Measurements from ENCODE around the gene WDR33.

The WDR33 gene

DNA sequence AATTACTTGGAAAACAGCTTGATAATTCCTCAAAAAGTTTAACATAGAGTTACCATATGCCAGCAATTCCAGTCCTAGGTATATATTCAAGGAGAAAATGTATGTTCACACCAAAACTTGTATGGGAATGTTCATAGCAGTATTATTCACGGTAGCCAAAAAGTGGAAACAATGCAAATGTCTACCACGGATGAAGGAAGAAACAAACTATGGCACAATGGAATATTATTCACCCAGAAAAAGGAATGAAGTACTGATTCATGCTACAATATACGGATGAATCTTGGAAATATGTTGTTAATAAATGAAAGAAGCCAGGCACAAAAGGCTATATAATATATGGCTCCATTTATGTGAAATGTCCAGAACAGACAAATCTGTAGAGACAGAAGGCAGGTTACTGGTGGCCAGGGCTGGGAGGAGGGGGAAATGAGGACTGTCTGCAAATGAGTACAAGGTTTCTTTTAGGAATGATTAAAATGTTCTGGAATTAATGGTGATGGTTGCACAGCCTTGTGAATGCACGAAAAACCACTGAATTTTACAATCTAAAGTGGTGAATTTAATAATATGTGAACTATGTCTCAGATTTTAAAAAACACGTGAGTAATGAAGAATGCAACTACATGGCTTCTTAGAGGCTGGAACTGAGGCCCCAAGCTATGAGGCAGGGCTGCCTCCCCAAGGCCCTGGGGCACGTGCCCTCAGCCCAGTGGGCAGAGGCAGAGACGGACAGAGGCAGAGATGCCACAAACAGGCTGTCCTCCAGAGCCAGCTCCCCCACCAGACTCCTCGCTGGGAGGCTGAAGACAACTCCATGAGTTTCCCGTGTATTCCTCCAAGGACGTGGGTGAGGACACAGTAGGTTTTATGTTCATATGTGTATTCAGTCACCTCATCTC, 140.7 kb downstream of the WDR33 start:
- no peak for DNase-seq

DNA sequence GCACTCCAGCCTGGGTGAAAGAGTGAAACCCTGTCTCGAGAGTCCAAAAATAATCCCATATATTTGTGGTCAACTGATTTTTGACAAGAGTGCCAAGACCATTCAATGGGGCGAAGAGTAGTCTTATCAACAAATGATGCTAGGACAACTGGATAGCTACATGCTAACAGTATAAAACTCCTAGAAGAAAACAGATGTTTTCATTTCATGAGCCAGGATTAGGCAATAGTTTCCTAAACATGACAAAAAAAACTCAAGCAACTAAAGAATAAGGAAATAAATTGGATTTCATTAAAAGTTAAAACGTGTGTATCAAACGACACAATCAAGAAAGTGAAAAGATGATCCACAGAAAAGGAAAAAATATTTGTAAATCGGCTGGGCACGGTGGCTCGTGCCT, 141.9 kb downstream of the WDR33 start:
- no peak for DNase-seq

DNA sequence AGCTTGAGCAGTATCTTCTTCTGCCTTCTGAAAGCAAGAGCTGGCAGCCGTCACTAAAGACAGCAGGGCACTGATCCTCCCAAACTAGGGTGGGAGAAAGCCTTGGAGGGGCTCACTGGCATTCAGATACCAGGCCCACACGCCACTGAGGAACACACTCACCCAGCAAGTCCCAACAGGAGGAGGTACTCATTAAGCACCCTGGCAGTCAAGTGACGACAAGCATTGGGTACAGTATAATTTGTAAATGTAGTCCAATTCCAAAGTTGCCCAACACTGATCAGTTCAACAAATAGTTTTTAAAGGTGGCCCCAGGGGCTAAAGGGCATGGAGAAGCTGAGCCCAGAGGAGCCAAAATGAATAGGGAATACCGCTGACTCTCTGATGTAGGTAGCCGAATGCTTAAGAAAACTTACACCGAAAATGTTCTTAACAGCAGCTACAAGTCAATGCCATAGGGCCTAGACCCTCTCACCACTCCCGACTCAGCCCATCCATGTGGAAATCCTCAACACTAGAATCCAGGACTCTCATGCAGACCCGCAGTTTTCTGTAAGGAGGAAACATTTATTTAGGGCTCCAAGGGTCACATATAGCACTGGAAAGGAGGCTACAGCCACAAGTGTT, 145.6 kb downstream of the WDR33 start:
- no peak for DNase-seq

DNA sequence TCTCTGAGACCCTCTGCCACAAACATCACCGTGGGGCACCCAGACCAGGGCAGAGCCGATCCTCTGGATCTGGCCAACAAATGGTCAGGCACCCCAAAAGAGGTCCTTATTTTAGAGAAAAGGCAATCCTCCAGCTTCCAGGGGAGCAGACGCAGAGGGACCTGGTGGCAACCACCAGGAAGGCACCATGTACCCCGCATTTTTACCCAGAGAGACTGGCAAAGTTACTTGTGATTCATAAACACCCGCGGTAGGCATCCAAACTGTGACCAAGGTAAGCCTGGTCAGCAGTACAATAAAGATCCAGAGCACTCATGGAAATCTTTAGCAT, 146.1 kb downstream of the WDR33 start:
- DNase-seq: no peak

DNA sequence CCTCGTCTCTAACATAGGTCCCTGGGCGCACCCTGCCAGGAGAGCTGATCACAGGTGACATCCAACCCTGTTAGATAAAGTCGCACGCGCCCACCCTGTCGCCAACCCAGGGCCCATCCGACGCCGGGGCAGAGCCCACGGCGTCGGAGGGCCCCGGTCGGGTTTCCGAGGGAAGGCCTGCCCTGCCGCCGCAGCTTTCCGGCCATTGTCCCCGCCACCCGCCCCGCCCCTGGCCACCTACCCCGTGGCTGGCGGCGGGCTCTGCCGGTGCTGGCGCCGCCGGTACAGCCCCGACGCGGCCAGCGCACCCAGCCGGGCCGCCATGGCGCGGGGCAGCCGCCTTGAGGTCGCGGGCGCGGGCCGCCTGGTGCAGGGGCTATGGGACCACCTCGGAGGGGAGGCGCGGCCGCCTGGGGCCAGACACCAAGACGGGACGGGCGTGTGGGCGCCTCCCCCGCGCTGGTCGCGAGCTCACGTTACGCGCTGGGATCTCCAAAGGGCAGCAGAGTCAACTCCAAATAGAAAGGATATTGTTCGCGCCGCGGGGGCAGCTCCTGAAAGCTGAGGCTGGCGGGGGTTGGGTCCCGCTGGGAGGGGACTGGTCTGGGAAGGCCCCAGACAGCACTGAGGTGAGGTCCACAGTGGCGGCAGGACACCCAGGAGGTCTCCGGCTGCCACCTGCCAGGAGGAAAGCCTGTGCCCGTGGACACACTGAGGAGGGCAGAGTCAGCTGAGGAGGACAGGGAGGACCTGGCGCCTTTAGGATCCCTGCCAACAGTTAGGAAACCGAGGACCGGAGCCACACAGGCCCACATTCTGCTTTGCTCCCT, 146.7 kb downstream of the WDR33 start:
- DNase-seq: no peak

DNA sequence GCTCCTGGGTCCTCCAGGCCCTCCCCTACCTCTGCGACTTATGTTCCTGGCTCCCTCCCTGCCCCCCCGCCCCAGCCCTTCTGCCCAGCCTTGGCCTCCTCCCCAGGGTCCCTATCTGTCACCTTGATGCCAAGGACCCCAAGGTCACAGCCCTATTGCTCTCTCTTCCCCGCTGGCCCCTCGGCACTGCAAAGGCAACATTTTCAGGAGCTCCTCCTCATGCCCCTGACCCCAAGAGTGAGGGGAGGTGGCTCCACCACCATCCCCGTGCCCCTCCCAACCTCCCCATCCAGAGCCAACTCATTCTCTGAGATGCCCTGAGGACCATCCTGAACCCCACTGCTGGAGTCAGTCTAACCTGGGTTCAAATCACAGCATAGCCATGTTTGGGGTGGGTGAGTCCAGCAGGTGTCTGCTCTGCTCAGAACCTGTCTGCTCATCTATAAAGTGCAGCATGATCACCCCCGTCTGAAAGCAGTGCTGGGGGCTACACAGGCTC, 147.4 kb downstream of the WDR33 start:
- DNase-seq: no peak

DNA sequence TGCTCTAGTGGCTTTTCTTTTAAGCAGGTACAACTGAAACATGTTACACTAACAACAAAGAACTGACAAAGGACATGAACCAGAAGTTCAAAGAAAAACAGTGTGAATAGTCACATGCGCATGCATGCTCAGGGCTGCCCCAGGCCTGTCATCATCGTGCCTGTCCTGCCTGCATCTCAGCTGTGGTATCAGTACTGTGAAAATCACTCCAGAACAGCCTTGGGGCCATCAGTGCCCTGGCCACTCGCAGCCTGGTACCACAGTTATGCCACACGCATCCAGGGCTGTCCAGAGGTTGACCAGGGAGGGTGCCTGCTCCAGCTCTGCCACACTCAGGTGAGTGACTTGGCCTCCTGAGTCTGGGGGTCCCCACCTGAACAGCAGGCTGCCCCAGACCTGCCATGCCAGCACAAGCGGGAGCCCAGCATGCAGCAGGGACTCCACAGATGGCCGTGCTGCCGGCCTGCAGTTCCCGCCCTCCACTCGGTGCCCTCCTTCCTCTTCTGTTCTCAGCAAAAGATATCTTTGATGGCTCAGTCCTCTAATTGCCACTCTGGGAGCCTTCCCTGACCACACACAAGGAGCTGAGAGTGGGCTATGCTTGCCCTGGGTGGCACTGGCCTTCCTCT, 147.9 kb downstream of the WDR33 start:
- DNase-seq: no peak

DNA sequence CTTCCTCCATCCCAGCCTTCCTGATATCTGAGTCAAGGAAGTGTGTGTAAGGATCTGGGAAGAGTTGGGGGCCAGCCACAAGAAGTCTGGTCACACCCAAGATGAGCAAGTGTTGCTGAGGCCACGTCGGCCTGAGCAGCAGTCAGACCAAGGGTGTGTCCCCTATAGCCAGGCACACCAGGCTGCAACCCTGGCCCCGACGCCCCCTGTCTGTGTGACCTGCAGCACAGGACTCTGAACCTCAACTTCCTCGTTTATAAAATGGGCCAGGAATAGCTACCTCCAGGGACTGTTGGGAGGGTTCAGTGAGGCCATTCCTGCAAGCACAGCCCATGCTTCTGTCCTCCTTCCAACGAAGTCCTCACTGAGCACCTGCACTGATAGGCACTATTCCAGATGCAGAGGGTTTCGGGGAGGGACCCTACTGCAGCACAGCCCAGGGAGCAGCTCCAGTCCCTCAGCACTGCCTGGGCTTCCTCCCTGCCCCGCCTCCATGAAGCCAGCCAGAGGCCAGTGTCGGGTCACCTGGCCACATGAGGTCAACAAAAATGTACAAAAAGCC, 148.9 kb downstream of the WDR33 start:
- DNase-seq: no peak

DNA sequence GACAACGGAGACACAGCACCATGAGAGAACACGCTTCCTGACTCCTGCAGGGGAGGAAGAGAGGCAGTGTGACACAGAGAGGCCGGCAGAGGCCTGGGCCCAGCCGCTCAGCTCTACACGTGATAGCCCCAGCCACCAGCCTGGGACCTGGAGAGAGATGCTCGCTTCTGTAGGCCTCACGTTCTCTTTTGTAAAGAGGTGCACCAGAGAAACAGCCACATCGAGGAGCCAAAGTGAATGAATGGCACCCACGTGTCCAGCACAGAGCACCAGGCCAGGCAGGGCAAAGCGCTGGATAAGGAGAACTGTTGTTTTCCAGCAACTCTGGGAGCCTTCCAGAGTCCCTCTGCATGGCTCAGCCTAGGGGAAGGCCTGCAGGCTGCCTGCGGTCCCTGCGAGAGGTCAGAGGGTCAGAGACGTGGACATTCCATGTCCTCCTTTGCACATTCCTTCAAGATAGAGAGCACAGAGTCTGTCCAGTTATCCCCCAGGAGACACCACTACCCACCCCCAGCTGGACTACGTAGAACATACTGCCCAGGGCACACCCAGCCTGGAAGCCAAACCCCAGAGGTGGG, 149.8 kb downstream of the WDR33 start:
- no peak for DNase-seq

DNA sequence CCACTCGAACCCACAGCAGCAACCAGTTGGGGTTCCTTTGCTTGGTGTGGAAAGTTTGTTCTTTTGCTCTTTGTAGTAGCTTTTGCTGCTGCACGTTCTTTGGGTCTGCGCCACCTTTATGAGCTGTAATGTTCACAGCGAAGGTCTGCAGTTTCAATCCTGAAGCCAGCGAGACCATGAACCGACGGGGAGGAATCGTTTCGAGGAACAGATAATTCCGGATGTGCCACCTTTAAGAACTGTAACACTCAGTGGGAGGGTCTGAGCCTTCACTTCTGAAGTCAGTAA, 150.7 kb downstream of the WDR33 start:
- no peak for DNase-seq

DNA sequence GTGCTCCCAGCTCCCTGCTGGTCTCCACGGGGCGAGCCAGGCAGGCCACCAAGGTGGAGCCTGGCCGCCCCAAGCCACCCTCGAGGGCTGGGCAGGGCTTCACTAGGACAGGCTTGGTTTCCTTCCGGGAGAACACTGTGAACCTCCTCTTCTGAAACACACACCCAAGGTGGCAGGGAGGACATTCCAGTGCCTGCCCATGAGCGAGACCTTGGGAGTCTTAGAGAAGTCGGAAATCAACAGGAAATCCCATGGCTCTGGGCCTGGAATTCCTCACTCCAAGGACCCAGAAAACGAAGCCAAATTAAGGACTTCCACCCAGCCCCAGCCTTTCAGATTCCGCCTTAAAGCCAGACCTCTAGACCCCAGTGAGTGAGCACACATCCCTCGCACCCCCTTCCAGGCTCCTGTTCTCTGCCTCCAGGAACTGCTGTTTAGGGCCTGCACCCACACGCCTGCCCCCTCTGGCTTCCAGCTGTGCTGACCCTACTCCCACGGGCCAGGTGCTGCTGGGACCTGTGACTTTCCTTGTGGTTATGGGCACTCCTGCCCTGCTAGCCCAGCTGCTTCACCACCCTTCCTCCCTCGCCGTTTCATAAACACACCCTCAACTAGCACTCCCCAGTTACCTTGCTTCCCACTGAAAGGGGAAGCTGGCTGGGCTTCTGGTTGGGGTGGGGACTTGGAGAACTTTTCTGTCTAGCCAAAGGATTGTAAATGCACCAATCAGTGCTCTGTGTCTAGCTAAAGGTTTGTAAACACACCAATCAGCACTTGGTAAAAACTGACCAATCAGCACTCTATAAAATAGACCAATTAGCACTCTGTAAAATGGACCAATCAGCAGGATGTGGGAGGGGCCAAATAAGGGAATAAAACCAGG, 151.3 kb downstream of the WDR33 start:
- DNase-seq: no peak

DNA sequence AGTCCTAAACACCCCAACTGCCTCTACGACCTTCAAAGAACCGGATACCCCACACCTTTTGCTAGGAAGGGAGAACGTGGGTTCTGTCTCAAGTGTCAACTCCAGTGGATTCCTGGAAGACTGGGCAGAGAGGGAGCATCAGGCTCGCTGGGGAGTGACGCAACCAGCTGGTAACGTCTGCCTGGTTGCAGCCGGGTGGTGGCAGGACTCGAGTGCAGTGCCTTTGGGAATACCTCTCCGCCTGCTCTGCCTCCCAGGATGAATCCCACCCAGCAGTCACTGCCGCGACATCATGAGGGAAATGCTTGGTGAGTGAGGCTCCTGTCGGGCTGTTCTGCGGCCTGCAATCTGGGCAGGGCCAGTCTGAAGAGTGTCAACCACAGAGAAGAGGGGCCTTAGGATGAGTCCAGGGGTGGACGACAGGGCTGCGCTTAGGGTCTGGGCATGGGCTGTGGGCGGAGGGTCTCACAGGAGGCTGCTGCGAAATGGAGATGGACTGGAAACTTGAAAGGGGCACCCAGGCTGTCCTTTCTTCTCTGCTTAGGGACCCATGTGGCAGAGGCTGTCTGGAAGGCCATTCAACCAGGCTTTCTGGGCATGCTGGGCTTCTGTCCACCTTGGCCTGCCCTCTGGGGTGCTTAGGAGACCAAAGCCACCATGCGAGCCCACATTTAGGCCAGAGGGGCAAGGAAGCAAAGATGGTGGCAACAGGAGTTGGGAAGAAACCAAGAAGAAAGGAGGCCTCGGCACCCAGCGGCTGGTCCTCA, 152.1 kb downstream of the WDR33 start:
- DNase-seq: no peak

DNA sequence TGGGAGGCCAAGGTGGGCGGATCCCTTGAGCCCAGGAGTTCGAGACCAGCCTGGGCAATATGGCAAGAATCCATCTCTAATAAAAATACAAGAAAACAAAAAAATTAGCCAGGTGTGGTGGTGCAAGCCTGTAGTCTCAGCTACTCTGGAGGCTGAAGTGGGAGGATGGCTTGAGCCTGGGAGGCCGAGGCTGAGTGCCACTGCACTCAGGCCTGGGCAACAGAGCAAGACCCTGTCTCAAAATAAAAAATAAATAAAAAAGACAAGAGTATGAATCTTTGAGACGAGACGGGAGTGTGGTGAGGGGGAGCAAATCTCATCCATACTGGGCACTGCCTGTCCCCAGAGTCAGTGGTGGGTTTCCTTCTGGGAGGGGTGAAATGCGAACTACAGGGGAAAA, 152.8 kb downstream of the WDR33 start:
- no peak for DNase-seq

DNA sequence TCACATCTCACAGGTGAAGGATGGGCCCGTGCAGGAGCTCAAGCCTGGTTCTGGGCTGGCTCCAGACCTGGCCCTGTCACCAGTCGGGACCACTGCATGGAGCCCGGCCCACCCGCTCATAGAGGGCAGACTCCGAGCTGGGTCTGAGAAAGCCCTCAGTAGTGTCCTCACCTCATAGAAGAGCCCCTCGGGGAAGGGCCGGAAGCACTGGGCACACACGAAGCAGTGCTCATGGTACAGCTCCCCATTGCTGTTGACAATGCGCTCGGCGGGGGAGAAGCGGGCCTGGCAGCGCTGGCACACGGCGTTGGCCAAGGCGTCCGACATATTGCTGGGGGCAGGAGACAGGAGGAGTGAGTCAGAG, 153.8 kb downstream of the WDR33 start:
- no peak for DNase-seq

DNA sequence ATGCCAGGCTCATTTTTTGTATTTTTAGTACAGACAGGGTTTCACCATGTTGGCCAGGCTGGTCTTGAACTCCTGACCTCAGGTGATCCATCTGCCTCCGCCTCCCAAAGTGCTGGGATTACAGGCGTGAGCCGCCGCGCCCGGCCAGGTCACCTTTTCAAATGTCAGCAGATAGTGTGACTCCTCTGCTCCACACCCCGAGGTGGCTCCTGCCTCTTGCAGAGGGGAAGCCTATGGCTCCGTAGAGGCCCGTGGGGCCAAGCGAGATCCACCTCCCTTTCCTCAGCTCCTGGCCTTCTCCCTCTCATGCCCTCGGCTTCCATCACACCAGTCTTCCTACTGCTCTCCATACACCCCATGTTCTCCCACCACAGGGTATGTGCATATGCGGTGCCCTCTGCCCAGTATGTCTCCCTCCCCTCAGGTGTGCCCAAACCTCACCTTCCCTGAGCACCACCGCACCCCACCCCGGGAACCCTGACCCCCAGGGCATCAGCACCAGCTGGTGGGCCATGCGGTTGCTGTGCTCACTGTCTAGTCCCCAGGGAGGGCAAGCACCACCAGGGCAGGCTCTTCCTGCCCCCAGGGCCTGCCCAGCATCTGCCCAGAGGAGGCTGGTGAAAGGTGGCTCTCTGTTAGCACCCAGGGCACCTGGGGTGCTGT, 154.3 kb downstream of the WDR33 start:
- no peak for DNase-seq

DNA sequence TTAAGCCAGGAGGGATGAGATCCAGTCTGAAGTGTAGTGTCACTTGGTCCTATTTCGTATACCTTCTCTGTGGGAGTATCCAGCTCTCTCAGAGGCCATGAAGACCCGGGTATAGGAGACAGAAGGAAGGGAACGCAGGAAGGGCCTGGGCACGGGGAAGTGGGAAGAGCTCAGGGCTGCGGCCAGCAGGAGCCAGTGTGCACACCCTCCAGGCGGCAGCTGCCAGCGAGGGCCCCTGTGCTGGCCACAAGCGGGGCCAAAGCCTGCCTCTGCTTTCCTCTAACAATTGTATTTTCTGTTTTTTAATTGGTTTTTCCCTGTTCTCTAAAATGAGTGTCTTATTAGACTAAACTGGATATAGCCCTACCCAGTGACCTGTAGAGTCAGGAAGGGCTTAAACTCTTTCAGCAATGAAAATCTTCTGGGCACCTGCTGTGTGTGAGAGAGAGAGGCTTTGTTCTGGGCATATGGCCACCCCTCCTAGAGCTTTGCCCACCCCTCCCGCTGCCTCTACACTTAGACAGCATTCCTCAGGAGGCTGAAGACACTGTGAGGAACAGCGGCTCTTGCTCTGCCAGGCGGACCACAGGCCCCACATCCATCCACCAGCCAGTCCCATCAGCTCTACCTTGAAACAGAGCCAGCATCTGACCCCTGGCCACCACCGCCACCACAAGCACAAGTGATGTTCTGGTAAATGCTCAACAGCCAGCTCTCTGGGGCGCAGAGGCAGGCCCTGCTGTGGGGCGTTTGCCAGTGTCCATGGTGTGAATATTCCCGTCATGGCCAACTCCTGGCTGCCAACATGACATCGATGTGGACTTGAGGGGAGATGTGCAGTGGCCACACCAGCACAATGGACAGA, 155.5 kb downstream of the WDR33 start:
- DNase-seq: no peak

DNA sequence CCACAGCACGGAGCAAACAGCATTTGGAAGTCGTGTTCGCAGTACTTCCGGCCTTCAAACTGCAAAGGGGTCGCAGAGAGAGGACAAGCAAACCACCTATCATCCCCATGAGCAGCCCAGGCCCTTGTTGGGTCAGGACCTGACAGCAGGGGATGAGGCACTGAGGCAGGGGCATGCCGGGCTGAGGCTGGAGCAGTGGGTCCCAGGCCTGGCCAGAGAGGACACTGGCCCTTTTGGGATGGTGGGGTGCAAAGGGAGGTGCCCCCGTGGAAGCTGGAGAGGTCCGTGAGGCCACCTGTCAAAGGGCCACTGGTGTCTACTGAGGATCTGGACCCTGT, 156.2 kb downstream of the WDR33 start:
- no peak for DNase-seq

DNA sequence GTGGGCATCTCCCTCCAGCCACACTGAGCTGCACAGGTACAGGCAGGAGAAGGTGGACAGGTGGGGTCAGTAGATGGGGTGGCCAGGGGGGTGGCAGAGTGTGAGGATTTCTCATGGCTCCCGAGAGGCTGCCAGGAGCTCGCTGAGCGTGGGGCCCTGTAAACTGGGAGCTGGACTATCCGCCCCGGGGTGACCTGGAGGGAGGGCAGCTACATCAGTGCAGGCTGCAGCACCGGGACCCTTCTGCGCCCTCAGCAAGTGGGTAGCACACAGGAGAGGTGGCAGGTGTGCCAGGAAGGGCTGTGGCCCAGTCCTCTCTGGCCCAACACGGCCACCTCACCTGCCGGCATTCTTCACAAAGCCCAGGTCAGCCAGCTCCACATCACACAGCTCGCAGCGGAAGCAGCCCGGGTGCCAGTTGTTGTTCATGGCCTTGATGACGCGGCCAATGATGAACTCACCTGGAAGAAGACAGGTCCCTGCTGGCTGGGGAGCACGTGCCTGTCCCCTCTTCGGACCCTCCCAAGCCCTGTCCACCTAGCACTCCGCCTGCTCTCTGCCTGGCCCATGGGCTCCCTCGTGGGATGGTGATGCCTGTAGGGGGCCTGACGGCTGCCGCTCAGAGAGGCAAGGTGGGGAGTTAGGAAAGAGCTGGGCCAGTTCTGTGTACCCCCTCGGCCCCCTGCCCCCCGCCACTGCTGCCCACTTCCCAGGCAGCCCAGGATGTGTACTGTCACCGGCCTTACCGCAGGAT, 156.7 kb downstream of the WDR33 start:
- DNase-seq: no peak
